CD4-positive, CD25-positive, alpha-beta regulatory T cell (primary cell): ENCODE data around the gene USP4. TPM values are rescaled to one million over a fixed set of nuclear protein-coding genes. Genes with fewer than 3 reads are reported as not detected.

Experiments
- ATAC-seq, 2 donors: fragments of 150-1000 bp; cut with Tn5 transposase; one replicate each; pipeline ENCODE4 v1.10.0; 2021; ENCODE audit warnings: low read depth in 2 of 2, moderate number of reproducible peaks in 2 of 2, moderate library complexity in 1 of 2
- DNase-seq, 3 donors: peaks; one replicate each; pipeline versions ENCODE4 v3.0.0 to v3.0.0-alpha.2; 2012 to 2022; ENCODE audit warnings: mixed read lengths in 1 of 3
- H3K27ac ChIP-seq: one replicate; pipeline ENCODE4 v1.7.0; 2013; ENCODE audit warnings: mild to moderate bottlenecking, low read length; ENCODE audit not compliant: insufficient read depth, poor library complexity, severe bottlenecking
- H3K27me3 ChIP-seq: one replicate; pipeline ENCODE4 v1.7.0; 2013; ENCODE audit warnings: low read length; ENCODE audit not compliant: control insufficient read depth, insufficient read depth
- H3K36me3 ChIP-seq: one replicate; pipeline ENCODE4 v1.7.0; 2013; ENCODE audit warnings: mild to moderate bottlenecking, low read length, moderate library complexity; ENCODE audit not compliant: control insufficient read depth, insufficient read depth
- H3K4me1 ChIP-seq: 2 replicates; pipeline ENCODE4 v1.7.0; 2013; ENCODE audit warnings: mild to moderate bottlenecking, low read length; ENCODE audit not compliant: insufficient read depth, control insufficient read depth, poor library complexity, severe bottlenecking
- H3K4me3 ChIP-seq: one replicate; pipeline ENCODE4 v1.7.0; 2013; ENCODE audit warnings: low read depth, mild to moderate bottlenecking, low read length, moderate library complexity
- H3K9me3 ChIP-seq, 2 experiments: 1 replicate in 1 of 2; 2 replicates in 1 of 2; pipeline ENCODE4 v1.7.0; 2013; ENCODE audit warnings: low read length in 2 of 2, mild to moderate bottlenecking in 1 of 2, moderate library complexity in 1 of 2; ENCODE audit not compliant: control insufficient read depth in 2 of 2
- H3K27ac Mint-ChIP-seq, 3 donors: one replicate each; pipeline ENCODE4 v1.8.0; 2020 to 2022; ENCODE audit warnings: mild to moderate bottlenecking in 3 of 3, mixed read lengths in 3 of 3, moderate library complexity in 2 of 3
- H3K27me3 Mint-ChIP-seq: one replicate; pipeline ENCODE4 v1.8.0; 2022; ENCODE audit warnings: mild to moderate bottlenecking, mixed read lengths
- H3K36me3 Mint-ChIP-seq: one replicate; pipeline ENCODE4 v1.8.0; 2020; ENCODE audit warnings: mixed read lengths
- H3K4me1 Mint-ChIP-seq, 4 donors: one replicate each; pipeline ENCODE4 v1.8.0; 2020 to 2022; ENCODE audit warnings: mixed read lengths in 4 of 4, mild to moderate bottlenecking in 1 of 4
- H3K4me3 Mint-ChIP-seq, 4 donors: one replicate each; pipeline ENCODE4 v1.8.0; 2020 to 2022; ENCODE audit warnings: mild to moderate bottlenecking in 4 of 4, mixed read lengths in 4 of 4, moderate library complexity in 3 of 4
- H3K9me3 Mint-ChIP-seq, 7 donors: one replicate each; pipeline ENCODE4 v1.8.0; 2020 to 2022; ENCODE audit warnings: mixed read lengths in 7 of 7, mild to moderate bottlenecking in 3 of 7, moderate library complexity in 2 of 7
- polyA plus RNA-seq, 4 donors: library from polyadenylated mRNA; unstranded; fragments of 300-500 nt; fragmentation: Illumina TruSeq; gene quantifications; one replicate each; pipeline ENCODE4 v1.2.3, GENCODE V29; 2021
- total RNA-seq: library from RNA; stranded (reverse); gene quantifications from one replicate; pipeline ENCODE4 v1.2.3, GENCODE V29; 2022

USP4 gene
- total and polyA plus RNA-seq, 5 donors from 2014 or later: 58.2 to 122 (median 59.4) TPM

DNA sequence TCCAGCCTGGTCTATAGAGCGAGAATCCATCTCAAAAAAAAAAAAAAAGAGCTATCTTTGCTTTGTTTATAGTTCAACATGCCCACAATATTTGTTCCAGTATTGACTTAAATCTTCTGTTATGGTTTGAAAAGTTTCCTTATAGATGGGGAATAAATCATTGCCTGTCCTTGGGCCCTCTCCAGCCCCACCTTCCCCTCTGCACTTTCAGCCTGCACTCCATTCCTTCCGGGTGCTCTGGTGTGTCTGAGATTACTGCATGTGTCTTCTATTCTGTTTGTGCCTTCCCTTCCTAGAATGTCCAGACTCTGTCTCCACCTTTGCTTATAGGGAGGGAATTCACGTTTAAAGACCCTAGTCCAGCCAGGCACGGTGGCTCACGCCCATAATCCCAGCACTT is 43.5 kb upstream of the USP4 start:
- peaks cover 26 to 86% (median 46%) of the 10 kb centered on the region in 4 donors for H3K4me1 Mint-ChIP-seq

DNA sequence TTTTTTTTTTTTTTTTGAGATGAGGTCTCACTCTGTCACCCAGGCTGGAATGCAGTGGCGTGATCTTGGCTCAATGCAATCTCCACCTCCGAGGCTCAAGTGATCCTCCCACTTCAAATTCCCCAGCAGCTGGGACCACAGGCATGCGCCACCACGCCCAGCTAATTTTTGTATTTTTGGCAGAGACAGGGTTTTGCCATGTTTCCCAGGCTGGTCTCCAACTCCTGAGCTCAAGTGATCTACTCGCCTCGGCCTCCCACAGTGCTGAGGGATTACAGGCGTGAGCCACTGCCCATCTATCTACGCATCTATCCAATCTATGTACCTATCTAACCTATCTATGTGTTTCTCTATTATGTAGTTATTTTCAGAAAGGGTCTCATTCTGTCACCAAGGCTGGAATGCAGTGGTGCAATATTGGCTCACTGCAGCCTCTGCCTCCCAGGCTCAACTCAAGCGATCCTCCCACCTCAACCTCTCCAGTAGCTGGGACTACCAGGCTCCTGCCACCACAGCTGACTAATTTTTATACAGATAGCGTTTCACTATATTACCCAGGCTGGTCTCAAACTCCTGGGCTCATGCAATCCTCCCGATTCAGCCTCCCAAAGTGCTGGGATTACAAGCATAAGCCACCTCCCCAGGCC is 38.5 kb upstream of the USP4 start:
- no peak overlapping the region for H3K4me3 ChIP-seq
- ATAC-seq (no peak), DNase-seq (no peak)
- peak overlapping the region in 2 of 3 donors; percentile 54 to 62 for H3K27ac Mint-ChIP-seq
- no peaks in the 10 kb centered on the region for H3K27me3 ChIP-seq
- H3K9me3 ChIP-seq: no peaks in the 10 kb centered on the region
- no peaks in the 10 kb centered on the region for H3K27me3 Mint-ChIP-seq
- peaks cover 7% of the 10 kb centered on the region for H3K4me1 ChIP-seq
- peaks cover 22% of the 10 kb centered on the region for H3K36me3 ChIP-seq
- H3K27ac ChIP-seq: no peak overlapping the region
- no peaks in the 10 kb centered on the region for H3K9me3 Mint-ChIP-seq
- peaks cover 15 to 71% (median 23%) of the 10 kb centered on the region in 4 donors for H3K4me1 Mint-ChIP-seq
- H3K4me3 Mint-ChIP-seq: no peak overlapping the region
- peaks cover 10% of the 10 kb centered on the region for H3K36me3 Mint-ChIP-seq

More for the DNA sequence above, 43.5 kb upstream of the USP4 start:
- Mint-ChIP-seq H3K27me3 (no peaks in the 10 kb centered on the region), H3K9me3 (no peaks in the 10 kb centered on the region), H3K36me3 (peaks cover 3% of the 10 kb centered on the region), H3K4me3 (no peak overlapping the region), H3K27ac (peak overlapping the region in 1 of 3 donors; percentile 32)
- DNase-seq (no peak), ATAC-seq (no peak)
- H3K9me3 ChIP-seq: no peaks in the 10 kb centered on the region
- no peak overlapping the region for H3K27ac ChIP-seq
- H3K4me3 ChIP-seq: no peak overlapping the region
- H3K36me3 ChIP-seq: peaks cover 3% of the 10 kb centered on the region
- no peaks in the 10 kb centered on the region for H3K27me3 ChIP-seq
- peaks cover 32% of the 10 kb centered on the region for H3K4me1 ChIP-seq

DNA sequence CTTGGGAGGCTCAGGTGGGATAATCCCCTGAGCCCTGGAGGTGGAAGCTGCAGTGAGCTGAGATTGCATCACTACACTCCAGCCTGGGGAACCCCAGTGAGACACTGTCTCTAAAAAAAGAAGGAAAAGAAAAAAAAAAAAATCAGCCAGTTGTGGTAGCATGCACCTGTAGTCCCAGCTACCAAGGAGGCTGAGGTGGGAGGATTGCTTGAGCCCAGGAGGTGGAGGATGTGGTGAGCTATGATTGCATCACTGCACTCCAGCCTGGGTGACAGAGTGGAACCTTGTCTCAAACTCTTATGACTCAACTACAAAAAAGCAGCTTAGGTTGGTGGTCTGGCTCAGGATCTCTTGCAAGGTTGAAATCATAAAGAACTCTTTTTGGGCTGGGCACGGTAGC is 37.6 kb upstream of the USP4 start:
- H3K4me3 Mint-ChIP-seq: peak overlapping the region in 2 of 4 donors; percentile 28 to 63

DNA sequence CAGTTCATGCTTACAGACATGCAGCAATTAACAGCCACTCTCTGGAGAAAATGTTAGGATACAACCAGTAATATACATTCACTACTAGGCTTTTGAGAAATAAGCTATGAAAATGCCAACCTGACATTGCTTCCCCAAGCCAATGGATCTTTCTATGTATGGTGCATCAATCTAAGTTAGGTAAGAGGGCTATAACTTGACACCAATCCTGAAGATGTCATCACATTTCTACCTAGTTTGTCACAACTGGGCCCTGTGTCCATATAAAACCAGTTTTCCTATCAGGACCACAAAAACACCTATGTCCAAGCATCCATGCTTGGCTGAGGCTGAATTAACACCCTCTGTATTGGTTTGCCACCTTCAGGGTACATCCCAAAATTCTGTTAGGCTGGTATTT is 32.1 kb upstream of the USP4 start:
- no peaks in the 10 kb centered on the region for H3K27me3 ChIP-seq
- H3K27me3 Mint-ChIP-seq: no peaks in the 10 kb centered on the region
- H3K4me1 Mint-ChIP-seq: peaks cover 15 to 42% (median 17%) of the 10 kb centered on the region in 4 donors
- no peak for DNase-seq
- ATAC-seq: no peak
- no peaks in the 10 kb centered on the region for H3K9me3 Mint-ChIP-seq
- peaks cover 28% of the 10 kb centered on the region for H3K36me3 Mint-ChIP-seq
- no peaks in the 10 kb centered on the region for H3K9me3 ChIP-seq
- H3K4me3 Mint-ChIP-seq: no peak overlapping the region
- no peak overlapping the region for H3K4me3 ChIP-seq
- H3K4me1 ChIP-seq: no peaks in the 10 kb centered on the region
- peaks cover 74% of the 10 kb centered on the region for H3K36me3 ChIP-seq
- peak overlapping the region in 1 of 3 donors; percentile 39 for H3K27ac Mint-ChIP-seq
- H3K27ac ChIP-seq: no peak overlapping the region

More for the DNA sequence above, 37.6 kb upstream of the USP4 start:
- H3K9me3 Mint-ChIP-seq: no peaks in the 10 kb centered on the region
- H3K27ac Mint-ChIP-seq: peak overlapping the region; percentile 38 to 68 (median 56)
- H3K27me3 ChIP-seq: no peaks in the 10 kb centered on the region
- peaks cover 7% of the 10 kb centered on the region for H3K4me1 ChIP-seq
- DNase-seq (peak in 2 of 3 donors; percentile 17 to 51), ATAC-seq (peak in 1 of 2 donors; percentile 46)
- no peaks in the 10 kb centered on the region for H3K27me3 Mint-ChIP-seq
- H3K36me3 ChIP-seq: peaks cover 31% of the 10 kb centered on the region
- H3K36me3 Mint-ChIP-seq: peaks cover 17% of the 10 kb centered on the region
- peaks cover 15 to 68% (median 24%) of the 10 kb centered on the region in 4 donors for H3K4me1 Mint-ChIP-seq
- H3K9me3 ChIP-seq: no peaks in the 10 kb centered on the region
- H3K27ac ChIP-seq: no peak overlapping the region
- no peak overlapping the region for H3K4me3 ChIP-seq

DNA sequence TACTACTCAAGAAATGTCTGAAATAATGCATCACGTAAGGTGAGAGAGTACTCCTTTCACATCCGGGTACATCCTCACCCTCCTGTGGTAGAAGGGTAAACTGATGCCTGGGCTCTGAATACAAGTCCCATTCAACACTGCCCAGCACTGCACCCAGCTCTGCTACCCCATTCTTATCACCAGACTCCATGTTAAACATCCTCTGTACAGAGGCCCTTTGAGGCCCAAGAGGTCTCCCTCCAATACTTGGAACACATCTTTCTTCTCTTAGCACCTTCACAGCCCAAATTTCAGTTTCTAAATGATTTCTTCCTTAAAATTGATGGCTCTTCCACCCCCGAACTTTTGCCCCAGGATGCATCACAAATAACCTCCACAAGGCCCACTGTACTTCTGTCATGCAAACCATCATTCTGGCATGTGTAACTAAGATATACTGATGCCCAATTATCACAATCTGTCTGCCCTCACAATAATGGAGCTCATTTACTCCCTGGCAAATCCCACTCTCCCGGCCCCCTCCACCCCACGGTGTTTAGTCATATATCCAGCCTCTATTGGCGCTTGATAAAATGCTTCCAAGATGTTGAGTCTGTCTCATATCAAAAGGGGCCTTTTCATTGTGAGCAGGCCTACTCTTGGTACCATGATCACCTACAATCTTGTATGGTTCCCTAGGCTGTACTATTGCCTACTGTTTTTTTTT is 30.9 kb upstream of the USP4 start:
- H3K27ac ChIP-seq: no peak overlapping the region
- H3K4me3 Mint-ChIP-seq: peak overlapping the region in 1 of 4 donors; percentile 6
- H3K36me3 ChIP-seq: peaks cover 86% of the 10 kb centered on the region
- H3K4me1 ChIP-seq: no peaks in the 10 kb centered on the region
- no peaks in the 10 kb centered on the region for H3K27me3 Mint-ChIP-seq
- no peaks in the 10 kb centered on the region for H3K9me3 Mint-ChIP-seq
- no peak overlapping the region for H3K4me3 ChIP-seq
- H3K27me3 ChIP-seq: no peaks in the 10 kb centered on the region
- no peak for ATAC-seq
- no peak for DNase-seq
- peak overlapping the region in 2 of 3 donors; percentile 5 to 39 for H3K27ac Mint-ChIP-seq
- peaks cover 15 to 39% (median 19%) of the 10 kb centered on the region in 4 donors for H3K4me1 Mint-ChIP-seq
- no peaks in the 10 kb centered on the region for H3K9me3 ChIP-seq
- H3K36me3 Mint-ChIP-seq: peaks cover 39% of the 10 kb centered on the region

DNA sequence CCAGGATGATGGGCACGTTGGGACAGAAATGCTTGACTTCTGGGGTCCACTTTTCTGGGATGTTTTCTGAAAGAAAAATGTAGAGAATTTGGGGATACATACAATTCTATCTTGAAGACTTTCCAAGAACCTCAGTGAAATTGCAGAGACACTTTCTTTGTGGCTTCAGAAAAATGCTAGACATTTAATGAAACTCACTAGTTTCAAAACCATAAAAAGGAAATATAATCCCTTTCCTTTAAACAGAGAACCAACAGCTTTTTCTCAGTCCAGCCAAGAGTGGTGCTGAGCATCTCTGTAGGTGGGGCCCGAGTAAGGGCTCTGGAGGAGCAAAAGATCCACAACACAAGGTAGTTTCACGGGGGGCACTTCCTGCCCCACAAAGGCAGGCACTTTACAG is 22.7 kb upstream of the USP4 start:
- peaks cover 58% of the 10 kb centered on the region for H3K36me3 ChIP-seq

DNA sequence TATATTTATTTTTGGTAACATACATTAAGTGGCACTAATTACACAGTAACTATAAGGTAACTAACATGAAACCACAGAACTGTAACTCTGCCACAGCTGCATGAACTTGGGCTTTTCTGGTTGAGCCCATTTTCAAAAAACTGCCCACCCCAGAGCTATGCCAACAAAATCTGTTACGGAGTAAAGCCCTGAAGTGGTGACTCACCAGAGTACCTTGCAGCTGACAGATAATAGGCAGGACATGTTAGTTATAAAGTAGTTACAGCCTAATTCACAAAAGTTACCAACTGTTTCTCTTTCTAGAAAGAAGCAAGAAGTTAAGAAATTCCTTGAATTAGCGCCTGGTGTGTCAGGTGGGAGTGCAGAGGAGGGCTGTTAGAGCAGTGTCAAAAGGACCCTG is 19.8 kb upstream of the USP4 start:
- Histone ChIP-seq H3K27ac (peak overlapping the region; percentile 30), H3K9me3 (no peaks in the 10 kb centered on the region), H3K4me1 (peaks cover 26% of the 10 kb centered on the region), H3K4me3 (no peak overlapping the region), H3K36me3 (peaks cover 38% of the 10 kb centered on the region), H3K27me3 (no peaks in the 10 kb centered on the region)
- H3K4me1 Mint-ChIP-seq: peaks cover 0 to 30% (median 19%) of the 10 kb centered on the region in 4 donors
- peak overlapping the region; percentile 12 to 83 (median 61) for H3K27ac Mint-ChIP-seq
- ATAC-seq (no peak), DNase-seq (no peak)
- no peaks in the 10 kb centered on the region for H3K9me3 Mint-ChIP-seq
- peaks cover 17% of the 10 kb centered on the region for H3K36me3 Mint-ChIP-seq
- H3K4me3 Mint-ChIP-seq: peak overlapping the region; percentile 89 to 95 (median 94)
- H3K27me3 Mint-ChIP-seq: no peaks in the 10 kb centered on the region

More for the DNA sequence above, 22.7 kb upstream of the USP4 start:
- peak overlapping the region in 1 of 3 donors; percentile 52 for H3K27ac Mint-ChIP-seq
- no peak overlapping the region for H3K4me3 ChIP-seq
- no peaks in the 10 kb centered on the region for H3K9me3 Mint-ChIP-seq
- H3K36me3 Mint-ChIP-seq: peaks cover 21% of the 10 kb centered on the region
- DNase-seq (no peak), ATAC-seq (no peak)
- H3K4me1 ChIP-seq: peaks cover 15% of the 10 kb centered on the region
- H3K27me3 ChIP-seq: no peaks in the 10 kb centered on the region
- H3K27ac ChIP-seq: no peak overlapping the region
- peaks cover 0 to 24% (median 7%) of the 10 kb centered on the region in 4 donors for H3K4me1 Mint-ChIP-seq
- H3K27me3 Mint-ChIP-seq: no peaks in the 10 kb centered on the region
- H3K9me3 ChIP-seq: no peaks in the 10 kb centered on the region
- no peak overlapping the region for H3K4me3 Mint-ChIP-seq
